KMS-11 (cell line): Measurements from ENCODE around the gene OR6X1.

ENCODE experiments used
- H2AFZ ChIP-seq: fragments of 200-600 bp; sonication (generic); 2 replicates; pipeline ENCODE4 v1.6.1; 2016; ENCODE audit warnings: antibody characterized with exemption, mixed run types, low read depth
- H3K27ac ChIP-seq: fragments of 200-600 bp; sonication (generic); 2 replicates; pipeline ENCODE4 v1.6.1; 2016; ENCODE audit warnings: mild to moderate bottlenecking, mixed run types
- H3K27me3 ChIP-seq: fragments of 200-600 bp; sonication (generic); 2 replicates; pipeline ENCODE4 v1.6.1; 2017; ENCODE audit warnings: mild to moderate bottlenecking, low read depth, mixed run types, moderate library complexity; ENCODE audit not compliant: insufficient read depth
- H3K36me3 ChIP-seq: fragments of 200-600 bp; sonication (generic); 2 replicates; pipeline ENCODE4 v1.6.1; 2017; ENCODE audit warnings: mild to moderate bottlenecking, mixed run types; ENCODE audit not compliant: insufficient read depth
- H3K4me1 ChIP-seq: fragments of 200-600 bp; sonication (generic); 2 replicates; pipeline ENCODE4 v1.6.1; 2016; ENCODE audit warnings: mild to moderate bottlenecking, low read depth, mixed run types; ENCODE audit not compliant: poor library complexity, severe bottlenecking
- H3K4me2 ChIP-seq: fragments of 200-600 bp; sonication (generic); 2 replicates; pipeline ENCODE4 v1.7.0; 2016; ENCODE audit warnings: mild to moderate bottlenecking, mixed run types
- H3K4me3 ChIP-seq: fragments of 200-600 bp; sonication (generic); IDR thresholded peaks from 2 replicates; pipeline ENCODE4 v1.6.1; 2017; ENCODE audit warnings: low read depth, low read length, mixed read lengths; ENCODE audit not compliant: insufficient read depth
- H3K79me2 ChIP-seq: fragments of 200-600 bp; sonication (generic); 2 replicates; pipeline ENCODE4 v1.6.1; 2016; ENCODE audit warnings: low read depth, mixed run types; ENCODE audit not compliant: insufficient read depth
- H3K9ac ChIP-seq: fragments of 200-600 bp; sonication (generic); 2 replicates; pipeline ENCODE4 v1.6.1; 2016; ENCODE audit warnings: mild to moderate bottlenecking, mixed run types
- H4K20me1 ChIP-seq: fragments of 200-600 bp; sonication (generic); 2 replicates; pipeline ENCODE4 v1.6.1; 2016; ENCODE audit warnings: mild to moderate bottlenecking, mixed run types; ENCODE audit not compliant: insufficient read depth
- TF ChIP-seq, protein P1 (sequence below): fragments of 200-600 bp; sonication (generic); conservative IDR thresholded peaks from 2 replicates; pipeline ENCODE4 v1.6.1; 2017; ENCODE audit warnings: low read depth, mild to moderate bottlenecking, antibody characterized with exemption, low read length, moderate library complexity, mixed read lengths

Gene OR6X1

DNA sequence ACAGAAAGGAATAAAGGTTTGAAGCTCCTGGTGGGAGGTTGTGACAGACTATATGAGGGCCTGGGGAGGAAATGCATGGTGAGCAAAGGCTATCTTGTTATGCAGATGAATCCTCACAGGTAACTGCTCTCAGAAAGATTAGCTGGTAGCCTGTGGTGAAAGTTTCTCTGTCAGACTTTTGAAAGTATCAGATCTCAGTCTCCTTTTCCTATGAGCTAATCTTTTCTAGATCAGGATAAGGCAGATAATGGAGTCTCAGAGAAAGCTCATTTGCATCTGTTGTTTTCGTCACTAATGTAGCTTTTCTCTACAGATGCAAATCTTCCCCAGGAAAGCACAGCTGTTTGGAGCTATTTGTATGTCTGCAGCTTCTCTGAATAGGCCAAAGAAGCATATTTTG, 21.0 kb upstream of the OR6X1 start:
- Histone ChIP-seq H3K36me3 (no peaks in the 10 kb centered on the region), H3K79me2 (no peaks in the 10 kb centered on the region), H3K4me2 (no peak overlapping the region), H3K27me3 (no peaks in the 10 kb centered on the region), H3K4me1 (no peaks in the 10 kb centered on the region), H2AFZ (no peak overlapping the region), H4K20me1 (no peaks in the 10 kb centered on the region), H3K4me3 (no peak overlapping the region), H3K9ac (no peak overlapping the region), H3K27ac (no peak overlapping the region)
- TF ChIP-seq, protein P1, sequence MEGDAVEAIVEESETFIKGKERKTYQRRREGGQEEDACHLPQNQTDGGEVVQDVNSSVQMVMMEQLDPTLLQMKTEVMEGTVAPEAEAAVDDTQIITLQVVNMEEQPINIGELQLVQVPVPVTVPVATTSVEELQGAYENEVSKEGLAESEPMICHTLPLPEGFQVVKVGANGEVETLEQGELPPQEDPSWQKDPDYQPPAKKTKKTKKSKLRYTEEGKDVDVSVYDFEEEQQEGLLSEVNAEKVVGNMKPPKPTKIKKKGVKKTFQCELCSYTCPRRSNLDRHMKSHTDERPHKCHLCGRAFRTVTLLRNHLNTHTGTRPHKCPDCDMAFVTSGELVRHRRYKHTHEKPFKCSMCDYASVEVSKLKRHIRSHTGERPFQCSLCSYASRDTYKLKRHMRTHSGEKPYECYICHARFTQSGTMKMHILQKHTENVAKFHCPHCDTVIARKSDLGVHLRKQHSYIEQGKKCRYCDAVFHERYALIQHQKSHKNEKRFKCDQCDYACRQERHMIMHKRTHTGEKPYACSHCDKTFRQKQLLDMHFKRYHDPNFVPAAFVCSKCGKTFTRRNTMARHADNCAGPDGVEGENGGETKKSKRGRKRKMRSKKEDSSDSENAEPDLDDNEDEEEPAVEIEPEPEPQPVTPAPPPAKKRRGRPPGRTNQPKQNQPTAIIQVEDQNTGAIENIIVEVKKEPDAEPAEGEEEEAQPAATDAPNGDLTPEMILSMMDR = no peak

DNA sequence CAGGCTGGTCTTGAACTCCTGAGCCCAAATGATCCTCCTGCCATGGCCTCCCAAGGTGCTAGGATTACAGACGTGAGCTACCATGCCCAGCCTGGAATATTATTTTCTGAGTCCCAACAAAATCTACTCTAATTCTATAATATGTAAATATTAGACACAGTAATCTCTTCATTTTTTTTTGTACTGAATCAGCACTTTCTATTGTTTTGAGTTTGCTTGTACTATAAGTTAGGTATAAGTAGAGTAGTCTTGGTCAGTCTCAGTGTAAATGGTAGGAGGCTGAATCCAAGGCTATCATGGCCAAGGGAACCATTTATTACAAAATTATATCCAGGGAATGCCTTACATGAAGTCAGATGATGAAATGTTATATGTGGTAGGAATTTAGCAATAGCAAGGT, 19.6 kb upstream of the OR6X1 start:
- H4K20me1 ChIP-seq = no peaks in the 10 kb centered on the region
- H3K9ac ChIP-seq = no peak overlapping the region
- no peaks in the 10 kb centered on the region for H3K27me3 ChIP-seq
- H3K36me3 ChIP-seq = no peaks in the 10 kb centered on the region
- H3K4me3 ChIP-seq = no peak overlapping the region
- no peak overlapping the region for H3K4me2 ChIP-seq
- no peaks in the 10 kb centered on the region for H3K4me1 ChIP-seq
- TF ChIP-seq, protein P1 = no peak
- H2AFZ ChIP-seq = no peak overlapping the region
- no peaks in the 10 kb centered on the region for H3K79me2 ChIP-seq
- H3K27ac ChIP-seq = no peak overlapping the region

DNA sequence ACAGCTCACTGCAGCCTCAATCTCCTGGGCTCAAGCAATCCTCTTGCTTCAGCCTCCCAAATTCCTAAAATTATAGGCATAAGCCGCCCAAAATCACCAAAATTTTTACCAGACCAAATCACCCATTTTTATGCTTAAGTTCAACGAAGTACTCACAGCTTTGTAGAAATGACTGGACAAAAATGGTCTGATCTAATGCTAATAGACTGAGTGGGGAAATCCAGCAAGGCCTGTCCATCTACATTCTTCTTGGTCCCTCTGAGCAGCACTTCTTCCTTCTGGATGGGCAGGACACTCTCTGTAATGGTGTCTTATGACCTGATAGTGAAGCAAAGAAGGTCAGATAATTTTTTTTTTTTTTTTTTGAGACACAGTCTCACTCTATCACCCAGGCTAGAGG, 18.7 kb upstream of the OR6X1 start:
- TF ChIP-seq, protein P1 = no peak
- H4K20me1 ChIP-seq = no peaks in the 10 kb centered on the region
- no peaks in the 10 kb centered on the region for H3K36me3 ChIP-seq
- no peak overlapping the region for H2AFZ ChIP-seq
- H3K4me2 ChIP-seq = no peak overlapping the region
- no peak overlapping the region for H3K27ac ChIP-seq
- H3K9ac ChIP-seq = no peak overlapping the region
- no peaks in the 10 kb centered on the region for H3K27me3 ChIP-seq
- H3K79me2 ChIP-seq = no peaks in the 10 kb centered on the region
- H3K4me3 ChIP-seq = no peak overlapping the region
- no peaks in the 10 kb centered on the region for H3K4me1 ChIP-seq

DNA sequence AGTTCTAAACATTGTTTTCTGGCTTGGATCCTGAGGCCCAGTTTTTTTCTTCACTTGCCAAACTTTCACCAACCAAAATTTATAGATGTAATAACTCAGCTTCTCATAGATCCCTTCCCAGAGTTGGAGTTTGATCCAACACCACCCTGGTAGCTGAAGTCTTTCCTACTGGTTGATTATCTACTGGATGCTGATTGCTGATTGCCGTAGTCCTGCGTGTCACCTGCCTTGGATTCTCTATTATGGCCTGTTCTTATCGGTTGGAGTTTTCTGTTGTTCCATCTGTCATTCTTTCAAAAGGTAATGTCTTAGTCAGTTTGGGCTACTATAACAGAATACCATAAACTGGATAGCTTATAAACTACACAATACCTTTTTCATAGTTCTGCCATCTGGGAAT, 17.3 kb upstream of the OR6X1 start:
- Histone ChIP-seq H3K27ac (no peak overlapping the region), H3K27me3 (no peaks in the 10 kb centered on the region), H2AFZ (no peak overlapping the region), H3K4me2 (no peak overlapping the region), H3K79me2 (no peaks in the 10 kb centered on the region), H3K36me3 (no peaks in the 10 kb centered on the region), H3K4me1 (no peaks in the 10 kb centered on the region), H3K4me3 (no peak overlapping the region), H3K9ac (no peak overlapping the region), H4K20me1 (no peaks in the 10 kb centered on the region)
- TF ChIP-seq, protein P1 = no peak

DNA sequence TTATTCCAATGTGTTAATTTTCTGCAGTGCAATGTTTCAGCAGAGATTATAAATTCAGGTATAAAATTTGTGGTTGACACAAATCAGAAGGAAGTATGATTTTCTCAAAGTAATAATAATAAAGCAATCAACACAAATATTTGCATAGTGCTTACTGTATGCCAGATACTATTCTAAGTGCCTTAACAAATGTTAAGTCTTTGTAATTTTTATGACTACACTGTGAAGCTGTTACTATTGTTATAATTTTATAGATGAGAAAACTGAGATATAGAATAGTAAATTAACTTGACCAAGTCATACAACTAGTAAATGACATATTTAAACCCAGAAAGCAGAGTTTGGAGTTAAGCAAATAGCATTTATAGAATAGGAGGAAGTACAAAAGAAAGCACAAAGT, 16.4 kb upstream of the OR6X1 start:
- H3K4me3 ChIP-seq = no peak overlapping the region
- no peaks in the 10 kb centered on the region for H3K79me2 ChIP-seq
- TF ChIP-seq, protein P1 = no peak
- no peaks in the 10 kb centered on the region for H3K27me3 ChIP-seq
- no peak overlapping the region for H3K9ac ChIP-seq
- no peak overlapping the region for H3K27ac ChIP-seq
- no peak overlapping the region for H3K4me2 ChIP-seq
- H2AFZ ChIP-seq = no peak overlapping the region
- no peaks in the 10 kb centered on the region for H4K20me1 ChIP-seq
- H3K4me1 ChIP-seq = no peaks in the 10 kb centered on the region
- H3K36me3 ChIP-seq = no peaks in the 10 kb centered on the region
